Mesendoderm (in vitro differentiated cells): Measurements from ENCODE around the gene ADK.

Experiments used
- DNase-seq: peaks from one replicate; pipeline ENCODE4 v3.0.0; 2013
- H2AK5ac ChIP-seq: 2 replicates; pipeline ENCODE4 v1.6.1; 2013; ENCODE audit warnings: low read length, inconsistent platforms
- H2BK120ac ChIP-seq: 2 replicates; pipeline ENCODE4 v1.6.1; 2013; ENCODE audit warnings: low read depth, mild to moderate bottlenecking, low read length, moderate library complexity, mixed read lengths
- H2BK15ac ChIP-seq: replicated peaks from 2 replicates; pipeline ENCODE4 v1.6.1; 2013; ENCODE audit warnings: low read depth, mild to moderate bottlenecking, moderate library complexity
- H2BK5ac ChIP-seq: 2 replicates; pipeline ENCODE4 v1.6.1; 2013; ENCODE audit warnings: low read length, inconsistent platforms
- H3K18ac ChIP-seq: 2 replicates; pipeline ENCODE4 v1.6.1; 2013; ENCODE audit warnings: mild to moderate bottlenecking, low read length, mixed read lengths
- H3K23ac ChIP-seq: one replicate; pipeline ENCODE4 v1.6.1; 2013; ENCODE audit warnings: low read length
- H3K27ac ChIP-seq: 2 replicates; pipeline ENCODE4 v1.5.1; 2013; ENCODE audit warnings: low read depth, mild to moderate bottlenecking, inconsistent platforms, low read length, moderate library complexity
- H3K27me3 ChIP-seq: 2 replicates; pipeline ENCODE4 v1.6.1; 2013; ENCODE audit warnings: low read length, control low read depth, mild to moderate bottlenecking, inconsistent platforms; ENCODE audit not compliant: insufficient read depth, poor library complexity
- H3K36me3 ChIP-seq: 2 replicates; pipeline ENCODE4 v1.6.1; 2013; ENCODE audit warnings: low read length, inconsistent platforms; ENCODE audit not compliant: control insufficient read depth, insufficient read depth
- H3K4ac ChIP-seq: one replicate; pipeline ENCODE4 v1.6.1; 2013; ENCODE audit warnings: low read depth, mild to moderate bottlenecking, low read length, moderate library complexity
- H3K4me1 ChIP-seq: 2 replicates; pipeline ENCODE4 v1.6.1; 2013; ENCODE audit warnings: low read depth, low read length, inconsistent platforms; ENCODE audit not compliant: control insufficient read depth
- H3K4me2 ChIP-seq: 2 replicates; pipeline ENCODE4 v1.6.1; 2013; ENCODE audit warnings: low read length
- H3K4me3 ChIP-seq: 2 replicates; pipeline ENCODE4 v1.5.1; 2013; ENCODE audit warnings: mild to moderate bottlenecking, low read length
- H3K56ac ChIP-seq: one replicate; pipeline ENCODE4 v1.6.1; 2013; ENCODE audit warnings: low read length
- H3K79me1 ChIP-seq: 2 replicates; pipeline ENCODE4 v1.6.1; 2013; ENCODE audit warnings: low read length, inconsistent platforms
- H3K79me2 ChIP-seq: 2 replicates; pipeline ENCODE4 v1.6.1; 2013; ENCODE audit warnings: mild to moderate bottlenecking, low read length; ENCODE audit not compliant: control insufficient read depth, insufficient read depth
- H3K9ac ChIP-seq: 2 replicates; pipeline ENCODE4 v1.6.1; 2013; ENCODE audit warnings: low read length, inconsistent platforms
- H4K5ac ChIP-seq: one replicate; pipeline ENCODE4 v1.6.1; 2013; ENCODE audit warnings: low read length
- H4K8ac ChIP-seq: one replicate; pipeline ENCODE4 v1.6.1; 2013; ENCODE audit warnings: low read depth, mild to moderate bottlenecking, control low read depth, low read length, moderate library complexity
- WGBS: extraction: QIAGEN DNeasy Blood & Tissue Kit; methylation state at CpG from one replicate; pipeline ENCODE4 v1.1.7; 2013; ENCODE audit warnings: low lambda C conversion rate, missing lambda C conversion rate; ENCODE audit not compliant: insufficient coverage; ENCODE audit errors: extremely low coverage; 5-methylcytosine and 5-hydroxymethylcytosine counted together

The ADK gene

GRCh38 chr10:74585231-74586087, 434.4 kb downstream of the ADK start:
- Histone ChIP-seq H3K4me2 (no peak overlapping the region), H2AK5ac (no peak overlapping the region), H3K79me1 (no peaks in the 10 kb centered on the region), H3K4ac (no peak overlapping the region), H2BK5ac (no peak overlapping the region), H2BK15ac (no peak overlapping the region), H4K8ac (no peak overlapping the region), H3K9ac (no peak overlapping the region), H2BK120ac (no peak overlapping the region), H3K23ac (no peak overlapping the region), H3K56ac (no peak overlapping the region), H3K18ac (no peak overlapping the region), H3K27ac (no peak overlapping the region), H3K4me3 (no peak overlapping the region), H4K5ac (no peak overlapping the region), H3K36me3 (no peaks in the 10 kb centered on the region), H3K79me2 (no peaks in the 10 kb centered on the region), H3K4me1 (no peaks in the 10 kb centered on the region), H3K27me3 (no peaks in the 10 kb centered on the region)
- WGBS: no CpG with 5 or more reads among the region's 8 CpGs
- DNase-seq: peak; percentile 10

- DNase-seq: peak; percentile 21
- no peak overlapping the region for H3K4me3 ChIP-seq
- no CpG with 5 or more reads among the region's 1 CpG for WGBS
Measured at GRCh38 chr10:74586088-74586585, 435.1 kb downstream of the ADK start.

GRCh38 chr10:74587109-74587854, 436.3 kb downstream of the ADK start:
- DNase-seq: no peak
- H3K23ac ChIP-seq: no peak overlapping the region
- no peak overlapping the region for H3K4ac ChIP-seq
- no peaks in the 10 kb centered on the region for H3K4me1 ChIP-seq
- H3K79me2 ChIP-seq: no peaks in the 10 kb centered on the region
- no CpG with 5 or more reads among the region's 3 CpGs for WGBS
- H3K9ac ChIP-seq: no peak overlapping the region
- no peak overlapping the region for H2AK5ac ChIP-seq
- H3K18ac ChIP-seq: no peak overlapping the region
- no peak overlapping the region for H3K4me3 ChIP-seq
- H3K4me2 ChIP-seq: no peak overlapping the region
- no peak overlapping the region for H3K27ac ChIP-seq
- no peak overlapping the region for H2BK120ac ChIP-seq
- H2BK15ac ChIP-seq: no peak overlapping the region
- no peak overlapping the region for H4K5ac ChIP-seq
- H3K27me3 ChIP-seq: no peaks in the 10 kb centered on the region
- H3K56ac ChIP-seq: no peak overlapping the region
- no peaks in the 10 kb centered on the region for H3K79me1 ChIP-seq
- no peaks in the 10 kb centered on the region for H3K36me3 ChIP-seq
- H2BK5ac ChIP-seq: no peak overlapping the region
- H4K8ac ChIP-seq: no peak overlapping the region

More at GRCh38 chr10:74586088-74586585, 435.1 kb downstream of the ADK start:
- Histone ChIP-seq H4K5ac (no peak overlapping the region), H3K9ac (no peak overlapping the region), H2BK15ac (no peak overlapping the region), H3K79me1 (no peaks in the 10 kb centered on the region), H3K4me2 (no peak overlapping the region), H3K79me2 (no peaks in the 10 kb centered on the region), H3K27me3 (no peaks in the 10 kb centered on the region), H2BK5ac (no peak overlapping the region), H3K4ac (no peak overlapping the region), H3K23ac (no peak overlapping the region), H3K56ac (no peak overlapping the region), H3K18ac (no peak overlapping the region), H3K4me1 (no peaks in the 10 kb centered on the region), H3K27ac (no peak overlapping the region), H3K36me3 (no peaks in the 10 kb centered on the region), H4K8ac (no peak overlapping the region), H2AK5ac (no peak overlapping the region), H2BK120ac (no peak overlapping the region)

- Histone ChIP-seq H3K23ac (no peak overlapping the region), H3K27ac (no peak overlapping the region), H4K8ac (no peak overlapping the region), H3K36me3 (no peaks in the 10 kb centered on the region), H3K9ac (no peak overlapping the region), H3K79me2 (no peaks in the 10 kb centered on the region), H3K4ac (no peak overlapping the region), H3K4me2 (no peak overlapping the region), H2BK5ac (no peak overlapping the region), H3K18ac (no peak overlapping the region), H3K4me1 (no peaks in the 10 kb centered on the region), H2BK120ac (no peak overlapping the region), H4K5ac (no peak overlapping the region), H2BK15ac (no peak overlapping the region), H3K79me1 (no peaks in the 10 kb centered on the region), H3K4me3 (no peak overlapping the region), H2AK5ac (no peak overlapping the region), H3K56ac (no peak overlapping the region), H3K27me3 (no peaks in the 10 kb centered on the region)
- DNase-seq: peak; percentile 32
- WGBS: no CpG with 5 or more reads among the region's 6 CpGs
Measured at GRCh38 chr10:74589226-74589673, 438.2 kb downstream of the ADK start.

DNA sequence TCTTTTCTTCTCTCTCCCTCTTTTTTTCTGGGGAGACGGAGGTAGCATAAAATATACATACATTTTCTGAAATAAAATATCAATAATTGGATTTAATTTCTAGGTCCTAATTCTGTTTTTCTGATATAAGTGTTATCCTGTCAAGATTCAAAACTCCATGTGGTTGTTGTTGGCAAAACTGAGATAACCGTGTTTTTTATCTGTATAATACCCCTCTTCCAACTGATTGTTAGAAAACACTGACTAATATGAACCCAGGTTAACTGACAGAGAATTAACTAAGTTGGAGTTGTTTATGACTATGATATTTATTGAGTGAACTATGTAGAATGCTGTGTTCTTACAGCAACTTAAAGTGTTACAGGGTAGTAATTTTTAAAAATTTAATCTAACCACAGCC, 438.8 kb downstream of the ADK start:
- Histone ChIP-seq H3K23ac (no peak overlapping the region), H3K4me3 (no peak overlapping the region), H3K9ac (no peak overlapping the region), H2AK5ac (no peak overlapping the region), H3K27me3 (no peaks in the 10 kb centered on the region), H3K79me1 (no peaks in the 10 kb centered on the region), H3K4me2 (no peak overlapping the region), H3K4ac (no peak overlapping the region), H3K4me1 (no peaks in the 10 kb centered on the region), H2BK120ac (no peak overlapping the region), H2BK15ac (no peak overlapping the region), H4K8ac (no peak overlapping the region), H3K18ac (no peak overlapping the region), H4K5ac (no peak overlapping the region), H3K56ac (no peak overlapping the region), H3K36me3 (no peaks in the 10 kb centered on the region), H3K79me2 (no peaks in the 10 kb centered on the region), H2BK5ac (no peak overlapping the region), H3K27ac (no peak overlapping the region)
- DNase-seq: no peak
- no CpG with 5 or more reads among the region's 2 CpGs for WGBS
